Naive thymus-derived CD4-positive, alpha-beta T cell (primary cell): ENCODE measurements around the gene DMRTB1. TPM values are rescaled to one million over a fixed set of nuclear protein-coding genes. Genes with fewer than 3 reads are reported as not detected.
"Not testable (repeated sequence)": the region's sequence is repeated elsewhere in the genome, so short reads cannot be mapped to it uniquely, and the experiment has no call there.

Experiments used
- ATAC-seq: fragments of 150-1000 bp; cut with Tn5 transposase; 2 replicates; pipeline ENCODE4 v1.10.0; 2021; ENCODE audit warnings: mild to moderate bottlenecking, moderate library complexity
- CTCF ChIA-PET: fragments of 350-600 bp; sonication (Branson Sonifier 250); formaldehyde crosslinking; loops from one replicate; lab custom pipeline; 2021; ENCODE audit warnings: antibody characterized with exemption; lab: Charles Lee
- POLR2A ChIA-PET: fragments of 350-600 bp; sonication (Branson Sonifier 250); formaldehyde crosslinking; loops from one replicate; lab custom pipeline; 2021; ENCODE audit warnings: antibody characterized with exemption, inconsistent platforms; lab: Charles Lee
- DNase-seq, 9 donors: peaks; one replicate each; pipeline versions ENCODE4 v3.0.0 to v3.0.0-alpha.2; 2020 to 2022; ENCODE audit warnings: mixed read lengths in 1 of 9
- H3K27ac ChIP-seq: one replicate; pipeline ENCODE4 v1.7.0; 2013; ENCODE audit warnings: mild to moderate bottlenecking, low read depth, low read length, moderate library complexity
- H3K27me3 ChIP-seq, 2 donors: one replicate each; pipeline ENCODE4 v1.7.0; 2013; ENCODE audit warnings: low read length in 2 of 2, mild to moderate bottlenecking in 2 of 2, moderate library complexity in 2 of 2; ENCODE audit not compliant: control insufficient read depth in 2 of 2, insufficient read depth in 2 of 2
- H3K36me3 ChIP-seq, 3 experiments: 1 replicate in 2 of 3; 2 replicates in 1 of 3; pipeline ENCODE4 v1.7.0; 2013; ENCODE audit warnings: low read length in 3 of 3, mild to moderate bottlenecking in 3 of 3, moderate library complexity in 1 of 3; ENCODE audit not compliant: insufficient read depth in 3 of 3, control insufficient read depth in 2 of 3
- H3K4me1 ChIP-seq, 2 donors: one replicate each; pipeline ENCODE4 v1.7.0; 2013; ENCODE audit warnings: low read length in 2 of 2, mild to moderate bottlenecking in 2 of 2, moderate library complexity in 1 of 2; ENCODE audit not compliant: control insufficient read depth in 2 of 2, insufficient read depth in 2 of 2
- H3K4me3 ChIP-seq: 2 replicates; pipeline ENCODE4 v1.7.0; 2013; ENCODE audit warnings: mild to moderate bottlenecking, low read length
- H3K9me3 ChIP-seq, 3 experiments: 1 replicate in 2 of 3; 2 replicates in 1 of 3; pipeline ENCODE4 v1.7.0; 2013; ENCODE audit warnings: low read length in 3 of 3; ENCODE audit not compliant: control insufficient read depth in 2 of 3
- H3K27ac Mint-ChIP-seq, 9 donors: one replicate each; pipeline ENCODE4 v1.8.0; 2020 to 2022; ENCODE audit warnings: mixed read lengths in 9 of 9, mild to moderate bottlenecking in 8 of 9, moderate library complexity in 5 of 9, inconsistent platforms in 2 of 9
- H3K27me3 Mint-ChIP-seq, 5 donors: one replicate each; pipeline ENCODE4 v1.8.0; 2021 to 2022; ENCODE audit warnings: mixed read lengths in 5 of 5, mild to moderate bottlenecking in 1 of 5
- H3K36me3 Mint-ChIP-seq, 5 donors: one replicate each; pipeline ENCODE4 v1.8.0; 2020 to 2022; ENCODE audit warnings: mixed read lengths in 5 of 5, mild to moderate bottlenecking in 3 of 5, inconsistent platforms in 1 of 5
- H3K4me1 Mint-ChIP-seq, 7 donors: one replicate each; pipeline ENCODE4 v1.8.0; 2020 to 2022; ENCODE audit warnings: mixed read lengths in 7 of 7, mild to moderate bottlenecking in 3 of 7, inconsistent platforms in 1 of 7
- H3K4me3 Mint-ChIP-seq, 10 donors: one replicate each; pipeline ENCODE4 v1.8.0; 2020 to 2022; ENCODE audit warnings: mild to moderate bottlenecking in 10 of 10, mixed read lengths in 10 of 10, moderate library complexity in 6 of 10, inconsistent platforms in 2 of 10
- H3K9me3 Mint-ChIP-seq, 11 donors: one replicate each; pipeline ENCODE4 v1.8.0; 2020 to 2022; ENCODE audit warnings: mixed read lengths in 11 of 11, mild to moderate bottlenecking in 4 of 11, inconsistent platforms in 1 of 11, moderate library complexity in 1 of 11
- intact Hi-C, 2 donors: fragments of 100-400 bp; cut with micrococcal nuclease; formaldehyde crosslinking; loops; one replicate each; pipeline ENCODE4 v1.15.1; 2023
- polyA plus RNA-seq, 2 donors: library from polyadenylated mRNA; unstranded; fragments of 300-500 nt; fragmentation: Illumina TruSeq; gene quantifications; one replicate each; pipeline ENCODE4 v1.2.3, GENCODE V29; 2021
- total RNA-seq, 6 experiments: library from RNA in 5 of 6; stranded (reverse) in 5 of 6; gene quantifications; 1 replicate in 5 of 6; 2 replicates in 1 of 6; pipeline ENCODE4 v1.2.3 and lab custom pipeline; 2021 to 2026

DMRTB1 gene
- total and polyA plus RNA-seq, 7 experiments from 2014 or later: not detected

DNA sequence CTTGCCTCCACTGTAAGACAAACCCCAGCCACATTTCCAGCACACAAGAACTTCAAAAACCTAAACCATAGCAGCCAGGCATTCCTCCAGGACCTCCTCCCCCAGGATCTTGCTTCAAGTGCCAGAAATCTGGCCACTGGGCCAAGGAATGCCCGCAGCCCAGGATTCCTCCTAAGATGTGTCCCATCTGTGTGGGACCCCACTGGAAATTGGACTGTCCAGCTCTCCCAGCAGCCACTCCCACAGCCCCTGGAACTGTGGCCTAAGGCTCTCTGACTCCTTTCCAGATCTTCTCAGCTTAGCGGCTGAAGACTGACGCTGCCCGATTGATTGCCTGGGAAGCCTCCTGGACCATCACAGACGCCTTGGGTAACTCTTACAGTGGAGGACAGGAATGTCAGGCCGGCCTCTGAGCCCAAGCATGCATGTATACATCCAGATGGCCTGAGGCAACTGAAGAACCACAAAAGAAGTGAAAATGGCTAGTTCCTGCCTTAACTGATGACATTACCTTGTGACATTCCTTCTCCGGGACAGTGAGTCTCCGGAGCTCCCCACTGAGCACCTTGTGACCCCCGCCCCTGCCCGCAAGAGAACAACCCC, 24.7 kb upstream of the DMRTB1 start:
- peaks cover 0 to 48% (median 10%) of the 10 kb centered on the region in 5 donors for H3K27me3 Mint-ChIP-seq
- H3K4me3 Mint-ChIP-seq, H3K9me3 ChIP-seq, H3K36me3 Mint-ChIP-seq, ATAC-seq, intact Hi-C loops, H3K4me1 ChIP-seq, POLR2A ChIA-PET, H3K36me3 ChIP-seq, H3K9me3 Mint-ChIP-seq, H3K27ac ChIP-seq, H3K27ac Mint-ChIP-seq, H3K4me3 ChIP-seq, DNase-seq, H3K27me3 ChIP-seq: not testable (repeated sequence)
- peaks cover 3 to 17% (median 9%) of the 10 kb centered on the region in 7 donors for H3K4me1 Mint-ChIP-seq
- CTCF ChIA-PET: interaction anchor here (0.6 kb wide), 1 partner anchor 8 kb away, joined by 3 read pairs; no protein-coding TSS in a partner anchor

DNA sequence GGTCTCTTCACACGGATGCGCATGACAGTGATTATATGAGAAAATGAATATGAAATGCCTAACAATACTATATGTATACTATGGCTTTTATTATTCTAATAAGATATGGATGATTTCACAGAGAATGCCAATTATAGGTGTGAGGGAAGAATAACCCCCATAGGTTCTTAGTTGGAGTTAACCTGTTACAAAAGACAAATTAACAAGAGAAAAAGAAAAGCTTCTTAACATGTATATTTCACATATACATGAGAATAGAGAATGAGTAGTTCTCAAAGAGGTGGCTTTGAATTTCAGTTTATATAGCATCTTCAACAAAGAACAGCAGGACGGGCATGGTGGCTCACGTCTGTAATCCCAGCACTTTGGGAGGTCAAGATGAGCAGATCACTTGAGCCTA, 24.0 kb upstream of the DMRTB1 start:
- Mint-ChIP-seq H3K4me3 (no peak overlapping the region), H3K27ac (no peak overlapping the region), H3K36me3 (peaks cover 0 to 4% (median 0%) of the 10 kb centered on the region in 5 donors), H3K27me3 (peaks cover 0 to 44% (median 10%) of the 10 kb centered on the region in 5 donors), H3K4me1 (peaks cover 3 to 17% (median 9%) of the 10 kb centered on the region in 7 donors), H3K9me3 (no peaks in the 10 kb centered on the region)
- no peaks in the 10 kb centered on the region for H3K27me3 ChIP-seq
- H3K9me3 ChIP-seq: no peaks in the 10 kb centered on the region
- DNase-seq: no peak
- H3K36me3 ChIP-seq: no peaks in the 10 kb centered on the region
- CTCF ChIA-PET: interaction anchor here (0.6 to 0.7 kb wide), 2 partner anchors 9 to 50 kb away, joined by 3 read pairs; no protein-coding TSS in a partner anchor
- ATAC-seq: no peak
- H3K4me3 ChIP-seq: no peak overlapping the region
- H3K27ac ChIP-seq: no peak overlapping the region
- intact Hi-C loops: no loop called here
- peaks cover 0 to 4% of the 10 kb centered on the region in 2 donors for H3K4me1 ChIP-seq
- POLR2A ChIA-PET: no interaction called here

DNA sequence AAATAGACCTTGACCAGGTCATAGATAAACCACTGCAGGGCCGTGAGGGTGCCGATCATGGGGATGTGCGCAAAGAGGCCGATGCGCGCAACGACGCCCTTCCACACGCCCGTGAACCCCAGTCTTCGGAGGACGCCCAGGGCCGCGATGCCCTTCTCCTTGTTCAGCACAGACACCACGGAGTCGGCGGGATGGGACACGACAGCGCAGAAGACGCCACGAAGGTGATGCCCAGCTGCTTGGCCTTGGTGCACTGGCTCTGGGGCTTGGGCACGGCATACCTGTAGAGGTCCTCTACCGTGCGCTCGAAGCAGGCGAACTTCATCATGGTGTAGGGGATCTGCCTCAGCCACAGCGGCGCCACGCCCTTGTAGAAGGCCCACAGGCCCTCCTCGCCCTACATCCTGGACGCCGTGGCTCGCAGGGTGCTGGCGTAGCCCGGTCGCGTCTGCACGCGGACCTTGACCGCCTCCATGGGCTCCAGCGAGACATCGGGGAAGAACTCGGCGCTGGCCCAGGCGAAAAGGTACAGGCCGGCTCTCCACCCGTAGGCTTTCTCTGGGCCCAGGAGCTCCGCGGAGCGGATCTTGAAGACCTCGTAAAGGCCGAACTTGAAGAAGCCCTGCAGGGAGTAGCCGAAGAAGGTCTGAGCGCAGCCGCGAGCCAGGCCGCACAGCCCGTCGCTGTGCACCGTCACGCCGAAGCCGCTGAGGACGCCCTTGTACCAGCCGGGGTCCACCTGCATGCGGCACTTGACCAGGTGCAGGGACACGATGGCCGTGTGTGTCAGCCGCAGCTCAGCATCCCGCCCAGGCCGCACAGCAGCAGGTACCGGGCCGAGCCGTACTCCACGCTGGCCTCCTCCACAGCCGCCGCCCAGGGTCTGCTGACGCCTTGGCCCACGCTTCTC, 20.5 kb upstream of the DMRTB1 start:
- intact Hi-C loops: no loop called here
- peaks cover 0 to 4% (median 0%) of the 10 kb centered on the region in 5 donors for H3K36me3 Mint-ChIP-seq
- H3K27me3 Mint-ChIP-seq: peaks cover 0 to 31% (median 10%) of the 10 kb centered on the region in 5 donors
- no peak for DNase-seq
- no peaks in the 10 kb centered on the region for H3K27me3 ChIP-seq
- POLR2A ChIA-PET: no interaction called here
- H3K27ac Mint-ChIP-seq: no peak overlapping the region
- no peak overlapping the region for H3K4me3 ChIP-seq
- no peaks in the 10 kb centered on the region for H3K9me3 Mint-ChIP-seq
- no peaks in the 10 kb centered on the region for H3K36me3 ChIP-seq
- H3K4me3 Mint-ChIP-seq: no peak overlapping the region
- no peak for ATAC-seq
- peaks cover 0 to 2% (median 0%) of the 10 kb centered on the region in 7 donors for H3K4me1 Mint-ChIP-seq
- H3K27ac ChIP-seq: no peak overlapping the region
- H3K9me3 ChIP-seq: no peaks in the 10 kb centered on the region
- no peaks in the 10 kb centered on the region for H3K4me1 ChIP-seq
- CTCF ChIA-PET: no interaction called here

DNA sequence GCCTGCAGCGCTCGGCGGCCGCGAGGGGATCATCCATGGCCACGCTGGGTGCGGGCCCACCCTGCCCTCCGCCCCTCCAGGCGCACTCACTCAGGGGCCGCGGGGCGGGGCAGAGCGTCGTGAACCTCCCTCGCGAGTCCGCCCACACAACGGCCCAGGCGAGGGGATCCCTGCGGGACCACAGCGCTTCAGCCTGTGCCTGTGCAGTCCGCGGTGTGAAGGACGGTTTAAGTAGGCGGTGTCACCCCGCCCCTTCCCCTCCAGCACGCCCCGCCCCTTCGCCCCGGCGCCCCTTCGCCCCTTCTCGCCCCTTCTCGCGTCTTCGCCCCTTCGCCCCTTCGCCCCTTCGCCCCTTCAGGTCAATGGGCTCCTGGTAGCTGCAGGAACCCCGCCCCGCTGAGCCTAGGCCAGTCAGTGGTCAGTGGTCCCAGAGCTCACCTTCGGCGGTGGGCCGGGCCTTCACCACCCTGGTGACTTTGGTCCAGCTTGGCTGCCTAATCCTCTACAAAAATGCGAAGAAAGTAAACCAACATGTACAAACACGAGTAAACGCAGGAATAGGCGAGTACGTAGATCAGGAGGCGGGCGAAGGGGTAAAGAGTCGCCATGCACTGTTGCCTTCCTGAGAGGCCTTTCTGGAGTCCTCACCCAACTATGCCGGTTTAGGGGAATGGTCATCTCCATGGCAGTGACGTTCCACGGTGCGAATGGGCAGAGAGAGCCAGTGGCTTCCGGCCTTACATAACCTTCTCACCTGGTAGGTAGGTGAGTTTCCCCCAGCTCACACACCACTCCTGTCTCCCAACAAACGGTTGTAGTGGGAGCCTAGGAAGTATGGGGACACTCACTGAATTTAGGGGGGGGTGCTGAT, 19.6 kb upstream of the DMRTB1 start:
- Histone ChIP-seq H3K27me3 (no peaks in the 10 kb centered on the region), H3K4me1 (no peaks in the 10 kb centered on the region), H3K27ac (no peak overlapping the region), H3K4me3 (no peak overlapping the region), H3K36me3 (no peaks in the 10 kb centered on the region), H3K9me3 (no peaks in the 10 kb centered on the region)
- Mint-ChIP-seq H3K4me3 (no peak overlapping the region), H3K27ac (no peak overlapping the region), H3K4me1 (peaks cover 0 to 2% (median 0%) of the 10 kb centered on the region in 7 donors), H3K36me3 (peaks cover 0 to 4% (median 0%) of the 10 kb centered on the region in 5 donors), H3K9me3 (no peaks in the 10 kb centered on the region), H3K27me3 (peaks cover 0 to 22% (median 8%) of the 10 kb centered on the region in 5 donors)
- CTCF ChIA-PET: no interaction called here
- ATAC-seq (no peak), DNase-seq (no peak)
- POLR2A ChIA-PET: no interaction called here
- intact Hi-C loops: no loop called here

DNA sequence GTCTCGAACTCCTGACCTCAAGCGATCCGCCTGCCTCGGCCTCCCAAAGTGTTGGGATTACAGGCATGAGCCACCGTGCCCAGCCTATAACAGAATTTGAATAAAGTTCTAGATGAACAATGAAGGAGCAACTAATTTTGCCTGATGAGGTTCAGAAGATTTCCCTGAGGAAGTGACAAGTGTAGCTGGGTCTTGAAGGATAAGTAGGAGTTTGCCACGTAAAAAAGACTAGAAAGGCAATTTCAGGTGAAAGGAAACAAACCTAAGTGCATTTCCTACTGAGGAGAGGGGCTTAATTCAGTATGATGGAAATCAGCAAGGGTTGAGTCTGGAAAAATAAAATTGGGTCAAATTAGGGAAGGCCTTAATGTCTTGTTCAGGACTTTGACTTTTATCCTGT, 18.6 kb upstream of the DMRTB1 start:
- no peaks in the 10 kb centered on the region for H3K9me3 ChIP-seq
- Mint-ChIP-seq H3K4me3 (no peak overlapping the region), H3K9me3 (no peaks in the 10 kb centered on the region), H3K36me3 (no peaks in the 10 kb centered on the region), H3K27me3 (peaks cover 0 to 13% (median 0%) of the 10 kb centered on the region in 5 donors), H3K27ac (no peak overlapping the region), H3K4me1 (peaks cover 0 to 2% (median 0%) of the 10 kb centered on the region in 7 donors)
- ChIA-PET CTCF (no interaction called here), POLR2A (no interaction called here)
- H3K27me3 ChIP-seq: no peaks in the 10 kb centered on the region
- no peak overlapping the region for H3K4me3 ChIP-seq
- H3K27ac ChIP-seq: no peak overlapping the region
- no peak for ATAC-seq
- H3K4me1 ChIP-seq: no peaks in the 10 kb centered on the region
- intact Hi-C loops: no loop called here
- H3K36me3 ChIP-seq: no peaks in the 10 kb centered on the region
- no peak for DNase-seq

DNA sequence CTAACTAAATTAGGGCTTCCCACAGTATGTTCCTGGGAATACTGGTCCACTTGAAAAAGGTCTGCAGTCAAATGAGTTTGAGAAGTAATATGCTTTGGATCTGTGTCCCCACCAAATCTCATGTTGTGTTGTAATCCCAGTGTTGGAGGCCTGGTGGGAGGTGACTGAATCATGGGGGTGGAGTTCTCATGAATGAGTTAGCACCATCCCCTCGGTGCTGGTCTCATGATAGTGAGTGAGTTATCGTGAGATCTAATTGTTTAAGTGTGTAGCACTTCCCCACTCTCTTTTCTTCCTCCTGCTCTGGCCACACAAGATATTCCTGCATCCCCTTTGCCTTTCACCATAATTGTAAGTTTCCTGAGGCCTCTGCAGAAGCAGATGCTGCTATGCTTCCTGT, 16.9 kb upstream of the DMRTB1 start:
- ATAC-seq (no peak), DNase-seq (no peak)
- Histone ChIP-seq H3K4me3 (no peak overlapping the region), H3K36me3 (no peaks in the 10 kb centered on the region), H3K9me3 (no peaks in the 10 kb centered on the region), H3K27ac (no peak overlapping the region), H3K27me3 (no peaks in the 10 kb centered on the region), H3K4me1 (no peaks in the 10 kb centered on the region)
- POLR2A ChIA-PET: no interaction called here
- intact Hi-C loops: no loop called here
- no peaks in the 10 kb centered on the region for H3K36me3 Mint-ChIP-seq
- no peaks in the 10 kb centered on the region for H3K9me3 Mint-ChIP-seq
- peak overlapping the region in 1 of 9 donors; percentile 42 for H3K27ac Mint-ChIP-seq
- H3K4me1 Mint-ChIP-seq: peaks cover 0 to 2% (median 0%) of the 10 kb centered on the region in 7 donors
- H3K27me3 Mint-ChIP-seq: peaks cover 0 to 11% (median 0%) of the 10 kb centered on the region in 5 donors
- CTCF ChIA-PET: no interaction called here
- no peak overlapping the region for H3K4me3 Mint-ChIP-seq
